ENCODE data around the gene SORCS1.

SORCS1 gene

GRCh38 chr10:106877574-106877973 lies 286.9 kb downstream of the SORCS1 start:
- DNase-seq, result peak in 2 of 4 experiments; percentile 35 to 42

GRCh38 chr10:106874604-106874889 lies 290.0 kb downstream of the SORCS1 start:
- DNase-seq, result peak; percentile 55 to 88 (median 77)

- no peak for DNase-seq
Measured at GRCh38 chr10:106873770-106874603, 290.5 kb downstream of the SORCS1 start.

- DNase-seq, result no peak
Measured at GRCh38 chr10:106872176-106872575, 292.3 kb downstream of the SORCS1 start.

GRCh38 chr10:106866244-106866845 lies 298.2 kb downstream of the SORCS1 start:
- peak in 3 of 4 experiments; percentile 32 to 40 (median 33) for DNase-seq

GRCh38 chr10:106864031-106864430 lies 300.5 kb downstream of the SORCS1 start:
- no peak for DNase-seq

GRCh38 chr10:106863549-106863948 lies 301.0 kb downstream of the SORCS1 start:
- no peak for DNase-seq

GRCh38 chr10:106859892-106860652 lies 304.4 kb downstream of the SORCS1 start:
- no peak for DNase-seq

- no peak for DNase-seq
Measured at GRCh38 chr10:106857728-106858127, 306.8 kb downstream of the SORCS1 start.

- DNase-seq, result no peak
Measured at GRCh38 chr10:106857213-106857612, 307.3 kb downstream of the SORCS1 start.

GRCh38 chr10:106836933-106837663 lies 327.4 kb downstream of the SORCS1 start:
- DNase-seq, result peak; percentile 68 to 96 (median 84)

- DNase-seq, result peak; percentile 14 to 56 (median 36)
Measured at GRCh38 chr10:106832846-106833245, 331.7 kb downstream of the SORCS1 start.

- DNase-seq, result peak; percentile 60 to 80 (median 72)
Measured at GRCh38 chr10:106830471-106830870, 334.0 kb downstream of the SORCS1 start.

- DNase-seq, result peak; percentile 49 to 91 (median 74)
Measured at GRCh38 chr10:106830006-106830405, 334.5 kb downstream of the SORCS1 start.

GRCh38 chr10:106826716-106827115 lies 337.8 kb downstream of the SORCS1 start:
- peak; percentile 17 to 60 (median 42) for DNase-seq

GRCh38 chr10:106825576-106826364 lies 338.7 kb downstream of the SORCS1 start:
- DNase-seq, result no peak

- DNase-seq, result no peak
Measured at GRCh38 chr10:106820579-106820978, 343.9 kb downstream of the SORCS1 start.

GRCh38 chr10:106819490-106819889 lies 345.0 kb downstream of the SORCS1 start:
- DNase-seq, result peak in 2 of 4 experiments; percentile 14 to 23

- no peak for DNase-seq
Measured at GRCh38 chr10:106816318-106817085, 348.0 kb downstream of the SORCS1 start.

GRCh38 chr10:106815427-106816043 lies 349.0 kb downstream of the SORCS1 start:
- DNase-seq, result peak in 3 of 4 experiments; percentile 16 to 66 (median 59)

Measured in suppressor macrophage (primary cell).